Skin of body (tissue), 2 donors: ENCODE measurements around the gene SRRM5. TPM values are rescaled to one million over a fixed set of nuclear protein-coding genes. Genes with fewer than 3 reads are reported as not detected.
A peak's percentile ranks its signal among the peaks of the same experiment; 100 is the strongest.
"Not testable (repeated sequence)": the region's sequence is repeated elsewhere in the genome, so short reads cannot be mapped to it uniquely, and the experiment has no call there.

ENCODE experiments used
- DNase-seq: peaks from one replicate; lab custom pipeline; 2025; lab: John Stamatoyannopoulos, UW
- total RNA-seq: library from RNA; depleted of rRNA; stranded (reverse); fragments of >200 nt; gene quantifications from one replicate; pipeline ENCODE4 v1.2.3, GENCODE V29; 2014

SRRM5 gene
- total RNA-seq, 1 donor from 2014 or later, result not detected

DNA sequence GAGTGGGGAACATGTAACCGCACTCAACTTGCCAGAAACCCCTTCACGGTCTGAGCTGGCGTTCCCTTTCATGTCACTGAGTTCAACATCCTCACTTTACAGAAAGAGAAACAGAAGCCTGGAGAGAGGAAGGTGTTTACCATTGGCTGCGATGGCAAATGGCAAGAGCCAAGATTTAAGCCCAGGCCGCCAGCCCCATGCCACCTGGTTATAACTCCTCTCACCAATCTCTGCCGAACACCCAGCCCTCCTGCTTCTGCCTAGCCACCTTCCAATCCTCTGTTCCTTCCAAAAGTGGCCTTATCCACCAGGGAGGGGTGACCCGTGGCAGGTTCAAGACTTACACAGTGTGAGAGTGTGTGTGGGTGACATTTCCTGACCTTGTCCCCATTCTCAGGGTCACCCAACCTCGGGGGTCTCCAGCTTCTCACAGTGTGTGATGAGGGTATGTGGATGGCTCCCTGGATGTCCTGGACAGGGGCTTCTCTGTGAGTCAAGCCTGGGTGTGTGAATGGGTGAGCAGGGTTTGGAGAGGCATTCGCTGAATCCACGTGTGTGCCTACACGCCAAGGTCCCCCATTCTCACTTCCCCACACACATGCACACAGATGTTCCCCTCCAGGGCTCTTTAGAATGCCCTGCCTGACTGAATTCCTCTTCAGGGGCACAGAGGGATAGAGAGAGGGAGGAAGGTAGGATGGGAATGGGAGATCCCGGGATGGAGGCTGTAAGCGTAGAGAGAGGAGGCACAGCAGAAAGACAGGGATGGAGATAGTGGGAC is 26.5 kb downstream of the SRRM5 start:
- DNase-seq, result no peak

DNA sequence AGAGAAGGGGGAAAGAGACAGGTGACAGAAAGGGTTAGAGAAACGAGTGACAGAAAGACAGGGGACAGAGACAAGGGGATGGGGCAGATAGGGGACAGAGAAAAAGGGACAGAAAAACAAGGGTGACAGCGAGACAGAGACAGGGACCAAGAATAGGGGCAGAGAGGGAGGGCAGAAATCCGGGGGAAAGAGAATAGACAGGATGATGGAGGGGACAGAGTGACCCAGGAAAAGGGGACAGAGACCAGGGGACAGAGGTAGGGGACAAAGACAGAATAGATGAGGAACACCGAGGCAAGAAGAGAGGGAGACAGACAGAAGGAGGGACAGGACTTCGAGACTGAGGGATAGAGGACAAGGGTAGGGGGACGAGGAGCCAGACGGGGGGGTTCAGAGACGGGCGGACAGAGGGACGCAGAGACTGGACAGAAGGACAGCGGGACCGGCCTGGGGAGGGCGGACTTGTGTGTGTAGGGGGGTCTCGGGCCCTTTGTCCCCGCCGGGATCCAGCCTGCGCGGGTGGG is 27.2 kb downstream of the SRRM5 start:
- no peak for DNase-seq

DNA sequence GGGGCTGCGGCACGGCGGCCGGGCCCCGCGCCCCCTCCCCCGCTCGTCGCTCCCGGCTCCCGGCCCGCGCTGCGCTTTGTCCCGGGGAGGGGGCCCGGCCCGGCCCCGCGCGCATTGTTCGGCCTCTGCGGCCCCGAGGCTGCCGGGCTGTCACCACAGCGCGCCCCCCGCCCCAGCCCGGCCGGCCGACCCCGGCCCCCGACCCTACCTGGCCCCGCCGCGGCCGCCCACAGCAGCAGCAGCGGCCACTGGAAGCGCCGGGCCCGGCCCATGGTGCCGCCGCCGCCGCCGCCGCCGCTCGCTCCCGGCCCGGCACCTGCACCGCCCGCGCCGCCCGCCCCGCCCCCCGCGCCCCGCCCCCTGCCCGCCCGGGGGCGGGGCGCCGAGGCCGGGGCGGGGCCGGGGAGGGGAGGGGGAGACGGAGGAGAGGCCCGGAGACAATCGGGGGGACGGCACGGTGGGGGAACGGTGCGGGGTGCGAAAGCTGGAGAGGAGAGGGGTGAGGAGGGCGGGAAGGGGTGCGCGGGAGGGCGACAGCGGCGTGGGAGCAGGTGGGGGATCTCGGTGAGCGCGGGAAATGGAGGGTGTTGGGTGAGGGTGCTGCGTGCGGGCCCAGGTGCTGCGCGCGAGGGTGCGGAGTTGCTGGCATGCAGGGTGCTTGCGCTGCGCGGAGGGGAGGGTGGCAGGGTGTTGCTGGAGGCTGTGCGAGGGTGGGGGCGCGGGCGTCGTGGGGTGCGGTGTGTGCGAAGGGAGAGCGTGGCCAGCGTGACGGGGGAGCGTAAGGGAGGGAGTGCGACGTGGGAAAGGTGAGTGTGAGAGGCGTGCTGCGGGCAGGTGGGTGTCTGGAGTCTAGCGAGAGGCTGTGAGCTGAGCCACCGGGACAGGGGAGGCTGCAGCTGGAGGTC is 27.9 kb downstream of the SRRM5 start, which contains the start of gene CADM4:
CADM4 (minus strand) TSS at position 332 of the 905 bp plus-strand sequence; CDS start at position 272, 60 bp downstream.
- DNase-seq, result no peak

DNA sequence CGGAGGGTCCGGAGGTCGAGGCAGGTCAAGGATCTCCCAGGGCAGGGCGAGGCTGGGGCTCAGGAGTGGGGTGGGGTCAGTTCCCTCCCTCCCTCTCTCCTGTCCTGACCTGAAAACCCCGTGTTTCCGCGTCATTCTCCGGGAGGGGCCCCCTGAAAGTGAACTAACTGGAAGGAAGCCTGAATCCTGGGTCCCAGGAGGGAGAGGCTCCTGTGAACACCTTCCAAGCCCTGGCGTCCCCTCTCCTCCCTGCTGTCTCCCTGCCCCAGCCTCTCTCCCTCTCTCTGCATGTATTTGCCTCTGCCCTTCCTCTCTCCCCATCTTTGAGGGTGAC is 28.5 kb downstream of the SRRM5 start:
- no peak for DNase-seq

DNA sequence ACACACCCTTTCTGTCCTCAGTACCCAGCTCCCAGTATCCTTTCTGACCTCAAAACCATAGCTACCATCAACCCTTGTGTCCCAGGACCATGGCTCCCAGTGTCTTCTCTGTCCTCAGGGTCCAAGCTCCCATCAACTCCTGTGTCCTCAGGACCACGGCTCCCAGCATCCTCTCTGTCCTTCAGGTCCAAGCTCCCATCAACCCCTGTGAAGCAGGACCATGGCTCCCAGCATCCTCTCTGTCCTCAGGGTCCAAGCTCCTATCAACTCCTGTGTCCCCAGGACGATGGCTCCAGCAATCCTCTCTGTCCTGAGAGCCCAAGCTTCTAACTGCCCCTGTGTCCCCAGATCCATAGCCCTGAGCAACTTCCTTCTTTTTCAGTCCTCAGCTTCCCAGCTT is 29.4 kb downstream of the SRRM5 start:
- no peak for DNase-seq

DNA sequence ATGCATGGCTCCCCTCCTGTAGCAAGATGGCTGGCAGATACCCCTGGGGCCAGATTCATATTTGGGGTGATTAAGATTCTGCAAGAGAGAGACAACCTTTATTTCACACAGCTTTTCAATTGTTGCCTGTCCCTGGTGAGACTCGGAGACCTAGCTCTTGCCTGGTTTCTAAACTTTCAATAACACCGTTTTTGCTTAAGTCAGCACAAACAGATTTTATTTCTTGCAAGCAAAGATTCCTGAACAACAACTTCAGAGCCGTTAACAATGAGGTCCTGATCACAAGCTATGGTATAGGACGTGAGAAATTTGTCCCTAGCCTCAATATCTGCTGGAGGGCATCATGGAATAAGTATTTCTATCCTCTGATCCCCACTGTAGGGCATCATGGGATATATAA is 30.6 kb downstream of the SRRM5 start:
- no peak for DNase-seq

DNA sequence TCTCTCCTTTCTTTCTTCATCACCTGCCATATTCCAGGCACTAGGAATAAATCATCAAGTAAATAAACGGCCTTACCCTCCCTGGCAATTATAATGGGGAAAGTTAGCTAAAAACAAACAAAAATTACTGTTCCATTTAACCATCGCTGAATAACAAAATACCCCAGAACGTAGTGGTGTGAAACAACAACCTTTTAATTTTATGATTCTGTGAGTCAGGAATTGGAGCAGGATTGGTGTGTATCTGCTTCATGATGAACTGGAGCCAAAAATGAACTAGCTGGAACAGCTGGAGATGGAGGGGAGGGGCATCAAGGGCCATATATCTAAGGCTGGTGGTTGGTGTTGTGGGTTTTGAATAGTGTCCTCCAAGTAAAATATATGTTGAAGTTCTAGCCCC is 31.4 kb downstream of the SRRM5 start:
- DNase-seq, result no peak

DNA sequence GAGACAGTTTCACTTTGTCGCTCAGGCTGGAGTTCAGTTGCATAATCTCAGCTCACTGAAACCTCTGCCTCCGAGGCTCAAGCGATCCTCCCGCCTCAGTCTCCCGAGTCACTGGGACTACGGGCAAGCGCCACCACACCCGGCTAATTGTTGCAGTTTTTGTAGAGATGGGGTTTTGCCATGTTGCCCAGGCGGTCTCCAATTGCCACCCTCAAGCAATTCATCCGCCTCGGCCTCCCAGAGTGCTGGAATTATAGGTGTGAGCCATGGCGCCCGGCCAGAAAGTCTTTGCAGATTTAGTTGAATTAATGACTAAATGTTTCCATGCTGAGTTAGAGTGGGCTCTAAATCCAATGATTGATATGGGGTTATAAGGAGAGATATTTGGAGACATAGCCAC is 32.3 kb downstream of the SRRM5 start:
- no peak for DNase-seq

DNA sequence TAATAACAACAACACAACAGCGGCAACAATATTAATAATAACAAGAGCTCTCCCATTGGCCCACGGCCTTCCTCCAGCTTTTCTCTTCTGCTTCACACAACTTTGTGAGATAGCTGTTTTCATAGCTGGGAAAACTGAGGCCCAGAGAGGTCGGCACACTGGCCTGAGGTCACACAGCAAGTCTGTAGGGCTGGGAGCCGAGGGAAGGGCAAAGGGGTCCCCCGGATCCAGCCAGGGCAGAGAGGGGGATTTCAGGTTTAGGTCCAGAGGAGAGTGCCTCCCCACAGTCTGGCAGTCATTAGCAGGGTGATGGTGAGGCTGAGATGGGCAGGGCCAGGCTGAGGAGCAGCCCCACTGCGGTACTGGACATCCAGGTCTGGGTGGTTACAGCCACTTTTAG is 36.7 kb downstream of the SRRM5 start:
- DNase-seq, result no peak

DNA sequence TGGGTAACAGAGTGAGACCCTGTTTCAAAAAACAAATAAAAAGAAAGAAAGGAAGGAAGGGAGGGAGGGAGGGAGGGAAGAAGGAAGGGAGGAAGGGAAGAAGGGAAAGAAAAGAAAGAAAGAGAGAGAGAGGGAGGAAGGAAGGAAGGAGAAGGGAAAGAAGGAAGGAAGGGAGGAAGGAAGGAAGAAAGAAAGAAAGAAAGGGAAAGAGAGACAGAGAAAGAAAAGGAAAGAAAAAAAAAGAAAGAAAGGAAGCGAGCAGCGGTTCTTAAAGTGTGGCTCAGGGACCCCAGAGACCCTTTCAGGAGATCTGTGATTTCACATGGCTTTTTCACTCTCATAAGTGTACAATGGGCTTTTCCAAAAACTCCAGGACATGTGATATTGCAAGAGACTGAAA is 37.6 kb downstream of the SRRM5 start:
- no peak for DNase-seq

DNA sequence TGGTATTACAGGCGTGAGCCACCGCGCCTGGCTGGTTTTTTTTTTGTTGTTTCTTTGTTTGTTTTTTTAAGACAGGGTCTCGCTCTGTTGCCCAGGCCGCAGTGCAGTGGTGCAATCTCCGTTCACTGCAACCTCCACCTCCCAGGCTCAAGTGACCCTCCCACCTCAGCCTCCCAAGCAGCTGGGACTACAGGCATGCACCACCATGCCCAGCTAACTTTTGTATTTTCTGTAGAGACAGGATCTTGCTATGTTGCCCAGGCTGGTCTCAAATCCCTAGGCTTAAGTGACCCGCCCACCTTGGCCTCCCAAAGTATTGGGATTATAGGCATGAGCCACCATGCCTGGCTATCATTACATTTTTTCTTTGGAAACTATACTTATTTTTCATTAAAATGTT is 38.4 kb downstream of the SRRM5 start:
- DNase-seq, result not testable (repeated sequence)

DNA sequence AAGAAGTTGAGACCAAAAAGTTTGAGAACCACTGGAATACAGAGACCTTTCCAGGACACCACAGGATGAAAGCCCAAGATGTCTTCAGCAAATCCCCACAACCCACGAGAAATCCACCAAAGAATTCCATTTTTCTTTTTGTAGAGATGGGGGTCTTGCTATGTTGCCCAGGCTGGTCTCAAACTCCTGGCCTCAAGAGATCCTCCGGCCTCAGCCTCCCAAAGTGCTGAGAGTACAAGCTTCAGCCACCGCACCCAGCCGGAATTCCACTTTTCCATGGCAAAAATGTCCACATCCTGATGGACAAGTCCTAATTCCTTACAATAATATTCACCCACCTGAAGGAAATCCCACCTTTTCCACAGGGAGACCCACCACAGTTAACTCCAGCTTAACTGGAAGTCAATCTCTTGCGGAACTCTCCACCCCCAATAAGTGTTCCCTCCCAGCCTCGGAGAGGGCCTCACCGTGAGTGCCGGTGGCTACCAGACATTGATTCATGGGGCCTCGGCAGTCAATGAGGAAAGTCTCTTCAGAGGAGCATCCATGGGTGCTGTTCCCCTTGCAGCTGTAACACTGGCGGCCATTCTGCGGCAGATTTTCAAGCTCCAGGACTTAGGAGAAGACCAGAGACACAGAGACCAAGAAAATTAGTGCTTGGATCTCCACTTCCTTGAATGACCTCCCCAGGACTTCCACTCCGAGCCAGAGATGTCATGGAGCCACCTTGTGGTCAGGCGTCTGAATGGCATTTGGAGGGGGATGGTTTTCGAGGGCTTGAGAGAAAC is 40.1 kb downstream of the SRRM5 start:
- peak; percentile 32 for DNase-seq

DNA sequence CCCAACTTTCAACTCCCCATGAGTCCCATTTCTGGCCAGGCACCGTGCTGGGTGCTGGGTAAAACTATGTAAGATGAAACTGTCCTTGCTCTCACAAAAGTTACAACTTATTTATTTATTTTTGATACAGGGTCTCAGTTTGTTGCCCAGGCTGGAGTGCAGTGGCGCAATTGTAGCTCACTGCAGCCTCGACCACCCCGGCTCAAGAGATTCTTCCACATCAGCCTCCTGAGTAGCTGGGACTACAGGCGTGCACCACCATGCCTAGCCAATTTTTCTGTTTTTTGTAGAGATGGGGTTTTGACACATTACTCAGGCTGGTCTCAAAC is 40.6 kb downstream of the SRRM5 start:
- DNase-seq, result no peak

DNA sequence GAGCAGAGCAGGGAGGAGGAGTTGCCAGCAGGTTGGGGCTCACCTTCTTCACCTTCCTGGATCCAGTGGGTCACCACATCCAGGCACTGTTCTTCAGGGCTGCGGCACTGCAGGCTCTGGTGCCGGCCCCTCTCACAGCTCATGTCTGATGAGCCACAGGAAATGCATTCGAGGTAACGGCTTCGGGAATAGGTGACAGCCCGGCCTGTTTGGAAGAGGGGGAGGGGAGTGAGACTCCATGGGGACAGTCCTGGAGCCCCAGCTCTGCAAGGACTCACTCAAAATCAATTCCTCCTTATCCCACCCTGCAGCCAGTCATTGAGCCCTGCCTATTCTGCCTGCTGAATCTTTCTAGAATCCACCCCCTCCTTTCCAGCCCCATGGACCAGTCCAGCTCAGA is 44.5 kb downstream of the SRRM5 start:
- no peak for DNase-seq

DNA sequence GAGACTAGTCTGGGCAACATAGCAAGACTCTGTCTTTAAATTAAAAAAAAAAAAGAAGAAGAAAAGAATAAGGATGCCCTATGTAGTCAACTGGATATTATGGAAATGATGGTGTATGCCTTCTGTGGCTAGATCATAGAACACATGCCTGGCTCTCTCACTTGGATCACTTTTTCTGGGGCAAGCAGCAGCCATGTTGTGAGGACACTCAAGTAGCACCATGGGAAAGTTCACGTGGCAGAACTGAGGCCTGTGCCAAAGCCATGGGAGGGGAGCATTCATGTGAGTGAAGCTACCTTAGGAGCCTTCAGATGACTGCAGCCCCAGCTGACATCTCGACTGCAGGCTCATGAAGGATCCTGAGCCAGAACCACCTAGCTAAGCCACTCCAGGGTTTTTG is 46.1 kb downstream of the SRRM5 start:
- no peak for DNase-seq

DNA sequence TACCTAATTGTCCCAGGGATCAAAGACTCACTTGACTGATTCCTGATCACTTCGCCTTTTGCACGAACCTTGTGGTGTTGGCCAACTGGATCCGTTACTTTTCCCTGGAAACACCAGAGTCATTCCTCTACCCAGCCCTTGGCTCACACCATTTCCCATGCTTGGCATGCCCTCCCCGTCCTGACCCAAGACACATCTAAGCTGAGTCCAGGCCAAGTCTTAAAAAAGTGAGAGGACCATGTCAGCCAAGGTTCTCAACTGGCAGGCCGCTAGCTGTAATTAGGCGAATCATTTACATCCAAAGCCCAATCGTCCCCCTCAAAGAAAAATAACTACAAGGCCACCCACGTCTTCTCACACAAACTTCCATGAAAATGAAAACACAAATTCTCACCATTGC is 46.6 kb downstream of the SRRM5 start:
- DNase-seq, result no peak

DNA sequence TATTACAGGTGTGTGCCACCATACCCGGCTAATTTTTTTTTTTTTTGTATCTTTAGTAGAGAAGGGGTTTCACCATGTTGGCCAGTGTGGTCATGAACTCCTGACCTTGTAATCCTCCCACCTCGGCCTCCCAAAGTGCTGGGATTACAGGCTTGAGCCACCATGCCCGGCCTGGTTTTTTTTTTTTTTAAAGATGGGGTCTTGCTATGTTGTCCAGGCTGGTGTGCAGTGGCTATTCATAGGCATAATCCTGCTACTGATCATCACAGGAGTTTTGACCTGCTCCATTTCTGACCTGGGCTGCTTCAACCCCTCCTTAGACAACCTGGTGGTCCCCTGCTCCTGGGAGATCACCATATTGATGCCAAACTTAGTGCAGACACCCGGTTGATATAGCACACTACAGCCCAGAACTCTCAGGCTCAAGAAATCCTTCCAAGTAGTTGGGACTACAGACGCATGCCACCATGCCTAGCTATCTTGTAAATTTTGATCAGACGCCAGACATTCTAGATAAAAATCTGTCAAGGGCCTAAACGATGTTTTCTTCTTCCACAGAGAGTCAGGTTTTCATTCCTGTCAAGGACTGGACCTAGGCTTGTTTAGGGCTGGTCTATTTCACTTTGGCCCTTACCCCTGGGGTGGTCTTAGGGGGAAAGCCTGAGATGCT is 48.5 kb downstream of the SRRM5 start:
- DNase-seq, result no peak

DNA sequence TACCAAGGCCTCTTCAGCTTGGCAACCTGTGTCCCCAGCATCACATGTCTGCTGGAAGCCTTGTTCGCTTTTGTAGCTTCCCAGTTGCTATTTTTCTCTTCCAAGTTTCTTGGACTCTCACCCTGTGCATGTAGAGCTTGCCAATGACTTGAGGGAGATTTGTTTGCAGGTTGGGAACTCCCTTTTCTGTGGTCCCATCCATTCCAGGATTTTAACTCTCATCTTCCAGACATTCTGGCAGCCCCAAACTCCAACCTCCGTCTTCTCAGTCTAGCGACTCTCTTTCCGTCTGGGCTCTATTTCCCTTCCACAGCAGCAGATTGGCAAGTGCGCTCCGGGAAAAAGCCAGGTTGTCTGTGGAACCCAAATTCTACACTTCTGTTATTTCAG is 49.1 kb downstream of the SRRM5 start:
- no peak for DNase-seq

DNA sequence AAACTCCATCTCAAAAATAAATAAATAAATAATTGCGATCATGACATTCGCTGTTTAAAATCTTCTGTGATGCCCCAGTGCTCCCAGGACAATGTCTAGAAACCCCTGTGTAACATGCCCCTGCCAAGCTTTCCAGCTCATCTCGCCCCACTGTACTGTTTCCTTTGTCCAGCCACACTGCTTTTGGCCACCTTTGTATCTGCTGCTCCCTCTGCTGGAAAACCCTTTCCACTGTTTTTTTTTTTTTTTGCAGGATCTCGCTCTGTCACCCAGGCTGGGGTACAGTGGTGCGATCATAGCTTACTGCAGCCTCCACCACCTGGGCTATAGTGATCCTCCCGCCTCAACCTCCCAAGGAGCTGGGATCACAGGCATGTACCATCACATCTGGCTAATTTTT is 50.6 kb downstream of the SRRM5 start:
- no peak for DNase-seq

DNA sequence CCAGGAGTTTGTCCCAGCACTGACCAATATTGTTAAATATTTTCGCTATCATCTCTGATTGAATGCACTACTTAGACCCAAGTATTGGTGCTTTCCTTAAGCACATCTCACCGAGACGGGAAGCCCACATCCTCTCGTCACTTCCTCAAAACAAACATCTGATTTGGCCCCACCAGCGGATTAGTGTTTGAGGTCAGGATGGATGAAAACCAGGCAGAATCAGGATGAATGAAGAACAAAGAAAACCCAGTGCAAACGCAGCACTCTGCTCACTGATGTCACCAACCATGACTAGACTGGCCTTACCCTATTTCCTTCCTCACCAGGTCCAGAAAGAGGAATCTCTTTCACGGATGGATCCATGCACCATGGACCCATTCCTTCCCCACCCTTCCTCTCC is 52.1 kb downstream of the SRRM5 start:
- DNase-seq, result no peak
